Activated CD4-positive, alpha-beta T cell treated with anti-CD3 and anti-CD28 coated beads, Interleukin-2, Interleukin-6, amounts not matched to agents 100 ng/mL and 50 ng/mL, durations not matched to agents 16 hours and 8 hours (primary cell): ENCODE measurements around the gene DCPS.
"Not testable (repeated sequence)": the region's sequence is repeated elsewhere in the genome, so short reads cannot be mapped to it uniquely, and the experiment has no call there.

ENCODE experiments used
- DNase-seq: peaks from one replicate; pipeline ENCODE4 v3.0.0-alpha.2; 2020

DCPS gene, protein sequence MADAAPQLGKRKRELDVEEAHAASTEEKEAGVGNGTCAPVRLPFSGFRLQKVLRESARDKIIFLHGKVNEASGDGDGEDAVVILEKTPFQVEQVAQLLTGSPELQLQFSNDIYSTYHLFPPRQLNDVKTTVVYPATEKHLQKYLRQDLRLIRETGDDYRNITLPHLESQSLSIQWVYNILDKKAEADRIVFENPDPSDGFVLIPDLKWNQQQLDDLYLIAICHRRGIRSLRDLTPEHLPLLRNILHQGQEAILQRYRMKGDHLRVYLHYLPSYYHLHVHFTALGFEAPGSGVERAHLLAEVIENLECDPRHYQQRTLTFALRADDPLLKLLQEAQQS

GRCh38 chr11:126303623-126304456 is at the start of gene DCPS:
Gene DCPS (plus strand): TSS chr11:126304060. CDS start chr11:126304081, 21 bp downstream.
- peak; percentile 92 for DNase-seq

- DNase-seq: no peak
These were observed 49.0 kb upstream of the DCPS start for GRCh38 chr11:126254819-126255218.

DNA sequence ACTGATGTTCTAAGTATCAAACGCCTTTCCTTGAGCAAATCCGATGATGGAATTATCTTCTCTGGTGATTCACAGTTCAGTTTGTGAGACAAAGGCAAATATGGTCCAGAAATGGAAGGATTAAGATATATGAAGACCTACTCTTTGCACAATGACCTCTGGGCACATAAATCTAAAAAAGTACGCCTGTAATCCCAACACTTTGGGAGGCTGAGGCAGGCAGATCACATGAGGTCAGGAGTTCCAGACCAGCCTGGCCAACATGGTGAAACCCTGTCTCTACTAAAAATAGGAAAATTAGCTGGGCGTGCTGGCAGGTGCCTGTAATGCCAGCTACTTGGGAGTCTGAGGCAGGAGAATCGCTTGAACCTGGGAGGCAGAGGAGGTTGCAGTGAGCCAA is 48.4 kb upstream of the DCPS start:
- not testable (repeated sequence) for DNase-seq

GRCh38 chr11:126256216-126256615 is 47.6 kb upstream of the DCPS start:
- DNase-seq: no peak

- DNase-seq: no peak
These were observed 46.7 kb upstream of the DCPS start for GRCh38 chr11:126257144-126257543.

DNA sequence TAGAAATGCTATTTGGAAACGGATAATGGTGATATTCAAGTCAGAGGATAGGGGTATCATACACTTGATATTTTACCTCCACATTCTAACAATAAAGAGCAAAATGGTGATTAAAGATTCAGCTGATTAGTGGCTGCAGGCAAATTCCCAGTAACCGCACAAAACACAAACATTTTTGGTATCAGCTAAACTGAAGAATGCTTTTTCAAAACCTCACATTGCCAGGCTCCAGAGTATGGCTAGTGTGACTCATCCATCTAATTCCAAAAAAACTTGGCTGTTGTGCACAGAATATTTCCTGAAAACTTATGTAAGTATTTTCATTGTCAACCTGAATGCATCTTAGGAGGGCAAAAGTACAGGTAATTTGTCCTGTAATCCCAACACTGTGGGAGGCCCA is 46.1 kb upstream of the DCPS start:
- DNase-seq: no peak

GRCh38 chr11:126262216-126262615 is 41.6 kb upstream of the DCPS start:
- no peak for DNase-seq

DNA sequence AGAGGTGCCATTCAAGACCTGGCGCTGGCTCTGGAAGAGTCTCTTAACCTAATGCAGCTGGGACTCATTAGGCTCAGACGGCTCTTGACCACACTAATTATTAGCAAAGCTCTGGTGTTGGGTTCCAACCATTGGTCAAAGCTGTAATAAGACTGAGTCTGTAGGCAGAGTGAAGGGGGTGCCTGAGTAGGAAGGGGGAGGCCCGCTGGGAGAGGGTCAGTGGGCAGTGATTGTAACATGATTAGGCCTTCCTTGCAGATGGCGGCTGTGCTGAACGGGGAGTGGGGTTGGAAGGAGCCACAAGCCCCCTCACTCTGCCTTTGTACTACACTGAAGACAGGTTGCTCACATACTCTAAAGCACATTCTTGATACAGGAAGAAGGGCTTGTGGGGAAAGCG is 40.4 kb upstream of the DCPS start:
- no peak for DNase-seq

DNA sequence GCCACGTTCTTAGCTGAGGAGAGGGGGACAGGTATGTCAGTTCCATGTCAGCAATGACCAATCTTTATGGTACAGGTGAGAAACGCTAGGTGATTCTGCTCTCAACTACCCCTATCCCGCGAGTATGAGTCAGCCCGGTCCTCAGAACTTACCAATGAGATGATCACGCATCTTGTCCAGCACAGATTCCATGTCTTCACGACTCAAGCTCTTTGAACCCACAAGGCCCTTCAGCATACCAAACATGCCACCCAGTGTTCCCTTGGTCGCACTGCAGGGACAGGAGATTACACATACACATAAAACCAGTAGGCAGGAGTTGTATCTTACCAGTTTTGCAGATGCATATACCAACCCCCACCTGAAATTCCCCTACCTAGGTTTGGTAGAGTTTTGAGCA is 38.0 kb upstream of the DCPS start:
- no peak for DNase-seq

DNA sequence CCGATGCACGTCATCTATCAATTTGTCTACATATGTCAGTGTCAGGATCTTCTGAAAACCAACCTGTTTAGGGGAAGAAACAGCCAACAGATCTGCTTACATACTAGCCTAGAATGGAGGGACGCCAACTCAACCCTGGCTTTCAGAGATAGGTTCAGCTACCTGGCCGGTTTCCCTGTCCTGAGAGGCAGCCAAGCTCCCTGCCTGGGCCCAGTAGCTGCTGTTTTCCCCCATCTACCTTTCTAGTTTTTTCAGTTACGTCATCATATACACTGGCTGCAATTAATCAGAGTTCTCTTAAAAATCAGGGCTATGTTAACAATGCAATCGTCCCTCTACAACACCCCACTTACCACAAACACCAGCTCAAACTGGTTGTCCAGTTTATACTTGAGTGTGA is 36.2 kb upstream of the DCPS start:
- no peak for DNase-seq

DNA sequence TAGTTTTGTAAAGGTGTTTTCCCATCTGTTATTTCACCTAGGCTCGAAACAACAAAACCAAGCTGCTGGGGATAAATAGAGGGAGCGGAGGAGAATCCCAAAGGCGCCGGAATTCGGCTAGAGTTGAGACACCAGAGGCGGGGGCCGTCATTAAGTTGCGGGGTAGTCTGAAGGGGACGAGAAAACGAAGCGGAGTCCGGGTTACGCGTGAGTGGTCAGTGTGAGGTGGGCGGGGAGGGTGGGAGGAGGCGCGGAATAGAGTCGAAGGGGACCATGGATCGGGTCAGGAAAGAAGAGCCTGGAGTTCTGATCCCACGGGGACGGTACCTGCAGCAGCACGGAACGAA is 35.5 kb upstream of the DCPS start:
- no peak for DNase-seq

GRCh38 chr11:126268708-126269579 is 34.9 kb upstream of the DCPS start, which contains the start of the genes FOXRED1 and SRPRA:
Gene FOXRED1 (plus strand): TSS chr11:126269154. CDS start chr11:126269207, 53 bp downstream.
Gene SRPRA (minus strand): TSS chr11:126268895. CDS start chr11:126268804, 91 bp downstream.
- DNase-seq: peak; percentile 100

- DNase-seq: no peak
These were observed 26.5 kb upstream of the DCPS start for GRCh38 chr11:126277322-126277721.

DNA sequence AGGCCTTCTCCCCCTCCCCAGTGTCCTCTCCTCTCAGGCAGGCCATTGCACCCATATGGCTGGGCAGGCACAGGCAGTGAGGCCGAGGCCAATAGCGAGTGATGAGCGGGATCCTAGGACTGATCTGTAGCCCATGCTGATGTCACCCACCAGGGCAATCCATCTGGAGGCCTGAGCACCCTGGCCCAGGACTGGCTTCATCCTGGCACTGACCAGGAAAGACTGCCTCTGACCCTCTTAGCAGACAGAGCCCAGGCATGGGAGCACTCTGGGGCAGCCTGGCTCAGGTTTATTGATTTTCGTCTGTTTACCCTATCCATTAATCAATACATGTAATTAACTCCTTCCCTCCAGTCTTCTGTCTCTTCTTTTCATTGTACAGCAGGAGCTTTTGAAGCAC is 26.1 kb upstream of the DCPS start:
- DNase-seq: no peak

DNA sequence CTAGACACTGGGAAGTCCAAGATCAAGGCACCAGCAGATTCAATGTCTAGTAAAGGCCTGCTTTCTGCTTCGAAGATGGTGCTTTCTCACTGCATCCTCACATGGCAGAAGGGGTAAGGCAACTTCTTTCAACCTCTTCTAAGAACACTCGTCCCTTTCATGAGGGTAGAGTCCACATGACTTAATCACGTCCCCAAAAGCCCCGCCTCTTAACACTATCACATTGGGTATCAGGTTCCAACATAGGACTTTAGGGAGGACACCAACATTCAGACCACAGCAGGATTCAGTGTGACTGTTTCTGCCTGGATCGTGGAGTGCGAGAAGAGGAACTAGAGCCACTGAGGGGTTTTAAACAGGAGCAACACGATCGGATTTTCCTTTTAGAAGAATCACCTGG is 24.7 kb upstream of the DCPS start:
- no peak for DNase-seq

GRCh38 chr11:126280595-126280994 is 23.3 kb upstream of the DCPS start:
- DNase-seq: no peak

- no peak for DNase-seq
These were observed 22.6 kb upstream of the DCPS start for GRCh38 chr11:126281245-126281644.

DNA sequence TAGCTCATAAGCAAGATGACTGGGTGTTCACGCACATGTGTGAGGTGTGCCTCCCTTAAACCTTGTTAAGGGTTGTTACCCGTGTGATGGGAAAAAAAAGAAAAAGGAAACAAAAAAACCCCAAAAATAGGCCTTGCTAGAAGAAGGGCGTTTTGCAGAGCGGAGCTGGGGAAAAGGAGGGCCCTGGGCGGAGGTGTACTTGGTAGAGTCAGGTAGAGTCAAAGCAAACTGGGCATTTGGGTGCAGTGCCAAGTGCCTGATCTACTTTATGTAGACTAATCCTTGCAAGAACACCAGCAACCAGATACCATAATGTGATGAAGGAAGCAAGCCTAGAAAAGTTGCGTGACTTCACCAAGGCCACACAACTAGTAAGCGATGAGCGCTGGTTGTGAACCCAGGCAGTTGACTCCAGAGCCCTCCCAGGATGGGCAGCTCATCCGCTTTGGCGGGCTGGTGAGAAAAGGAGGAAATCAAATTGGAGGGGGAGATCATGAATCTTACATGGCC is 22.1 kb upstream of the DCPS start:
- DNase-seq: no peak

GRCh38 chr11:126282361-126282735 is 21.5 kb upstream of the DCPS start:
- DNase-seq: peak; percentile 31

GRCh38 chr11:126282736-126283591 is 20.9 kb upstream of the DCPS start, which contains the start of gene TIRAP:
Gene TIRAP (plus strand): TSS chr11:126283093. CDS start chr11:126290895, 7,802 bp downstream.
- peak; percentile 68 for DNase-seq

GRCh38 chr11:126284829-126285228 is 19.0 kb upstream of the DCPS start:
- DNase-seq: peak; percentile 78

GRCh38 chr11:126288237-126288636 is 15.6 kb upstream of the DCPS start:
- no peak for DNase-seq
